GM19395 (cell line): Measurements from ENCODE around the gene KMT2A.
"Not testable (repeated sequence)": the region's sequence is repeated elsewhere in the genome, so short reads cannot be mapped to it uniquely, and the experiment has no call there.

Experiments used
- ATAC-seq: cut with Tn5 transposase; IDR thresholded peaks from one replicate; pipeline ENCODE4 v1.9.1; 2021; ENCODE audit warnings: mild to moderate bottlenecking, moderate library complexity; ENCODE audit not compliant: unreplicated experiment

KMT2A gene

DNA sequence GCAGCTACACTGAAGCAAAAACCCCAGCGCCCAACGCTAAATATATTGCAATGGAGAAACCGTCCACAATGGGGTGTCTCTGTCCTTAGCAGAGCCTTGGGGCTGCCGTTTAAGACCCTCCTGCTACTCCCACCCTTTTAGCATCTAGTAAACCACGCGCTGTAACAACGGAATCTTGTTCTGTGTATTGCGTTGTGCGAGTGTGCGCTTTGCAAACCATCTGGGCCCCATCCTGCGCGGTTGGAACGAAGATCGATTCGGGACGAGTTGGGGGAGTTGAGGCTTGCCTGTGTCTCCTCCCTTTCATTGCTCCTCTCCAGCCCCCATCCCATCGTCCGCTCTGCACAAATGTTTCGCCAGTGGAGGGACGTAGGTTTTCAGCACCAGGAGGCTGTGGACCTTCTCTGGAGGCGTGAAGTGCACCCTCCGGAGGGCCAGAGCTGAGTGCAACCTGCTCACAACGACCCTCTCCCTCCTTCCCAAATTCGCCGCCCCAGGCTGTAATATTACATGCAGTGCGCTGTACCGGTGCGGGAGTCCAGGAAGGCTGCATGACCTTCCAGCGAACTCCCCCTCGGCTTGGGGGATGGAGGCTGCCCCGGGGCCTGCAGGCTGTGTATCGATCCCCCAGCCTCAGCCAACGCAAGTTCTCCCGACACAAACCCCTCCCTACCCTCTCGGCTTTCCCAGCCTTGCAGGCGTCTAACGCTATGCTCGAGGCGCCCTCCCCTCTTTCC, 1.6 kb upstream of the KMT2A start:
- no peak for ATAC-seq

DNA sequence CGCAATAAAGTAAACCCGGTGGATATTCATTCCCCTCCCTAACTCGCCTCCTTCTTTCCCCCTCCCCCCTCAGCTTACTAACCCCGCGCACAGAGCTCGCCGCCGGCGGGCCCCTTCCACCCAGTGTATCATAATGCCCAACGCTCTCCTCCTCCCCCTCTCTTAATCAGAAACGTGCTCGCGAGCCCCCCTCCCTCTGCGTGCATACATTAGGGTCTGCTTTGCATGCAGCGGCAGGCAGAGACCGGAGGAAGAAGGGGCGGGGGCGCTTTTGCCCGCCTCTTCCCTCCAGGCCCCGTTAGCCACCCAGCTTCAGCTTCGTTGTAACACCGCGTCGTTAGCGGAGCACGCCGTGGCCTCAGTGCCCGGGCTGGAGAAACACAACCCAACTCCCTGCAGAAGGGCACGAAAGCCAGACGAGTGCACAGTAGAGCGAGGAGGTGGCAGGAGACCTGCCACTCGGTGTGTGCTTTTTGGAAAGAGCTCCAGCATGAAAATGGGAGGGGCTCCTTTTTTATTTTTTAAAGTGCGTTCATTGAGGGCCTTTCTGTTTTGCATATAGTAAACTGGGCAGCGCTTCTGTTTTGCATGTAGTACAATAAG, 901 bp upstream of the KMT2A start:
- ATAC-seq: peak; percentile 39

DNA sequence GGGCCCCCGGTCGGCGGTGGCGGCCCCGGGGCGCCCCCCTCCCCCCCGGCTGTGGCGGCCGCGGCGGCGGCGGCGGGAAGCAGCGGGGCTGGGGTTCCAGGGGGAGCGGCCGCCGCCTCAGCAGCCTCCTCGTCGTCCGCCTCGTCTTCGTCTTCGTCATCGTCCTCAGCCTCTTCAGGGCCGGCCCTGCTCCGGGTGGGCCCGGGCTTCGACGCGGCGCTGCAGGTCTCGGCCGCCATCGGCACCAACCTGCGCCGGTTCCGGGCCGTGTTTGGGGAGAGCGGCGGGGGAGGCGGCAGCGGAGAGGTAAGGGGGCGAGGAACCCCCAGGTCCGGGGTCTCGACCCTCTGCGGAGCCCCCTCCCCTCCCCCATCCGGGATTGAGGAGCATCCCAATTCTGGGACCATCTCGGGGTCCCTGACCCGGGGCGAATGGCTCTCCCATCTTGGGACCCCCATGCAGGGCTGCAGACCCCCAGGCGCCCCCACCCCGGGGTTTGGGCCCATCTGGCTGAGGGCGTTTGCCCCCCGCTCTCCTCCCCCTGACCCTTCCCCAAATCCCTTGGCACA, 431 bp downstream of the KMT2A start:
- peak; percentile 14 for ATAC-seq

DNA sequence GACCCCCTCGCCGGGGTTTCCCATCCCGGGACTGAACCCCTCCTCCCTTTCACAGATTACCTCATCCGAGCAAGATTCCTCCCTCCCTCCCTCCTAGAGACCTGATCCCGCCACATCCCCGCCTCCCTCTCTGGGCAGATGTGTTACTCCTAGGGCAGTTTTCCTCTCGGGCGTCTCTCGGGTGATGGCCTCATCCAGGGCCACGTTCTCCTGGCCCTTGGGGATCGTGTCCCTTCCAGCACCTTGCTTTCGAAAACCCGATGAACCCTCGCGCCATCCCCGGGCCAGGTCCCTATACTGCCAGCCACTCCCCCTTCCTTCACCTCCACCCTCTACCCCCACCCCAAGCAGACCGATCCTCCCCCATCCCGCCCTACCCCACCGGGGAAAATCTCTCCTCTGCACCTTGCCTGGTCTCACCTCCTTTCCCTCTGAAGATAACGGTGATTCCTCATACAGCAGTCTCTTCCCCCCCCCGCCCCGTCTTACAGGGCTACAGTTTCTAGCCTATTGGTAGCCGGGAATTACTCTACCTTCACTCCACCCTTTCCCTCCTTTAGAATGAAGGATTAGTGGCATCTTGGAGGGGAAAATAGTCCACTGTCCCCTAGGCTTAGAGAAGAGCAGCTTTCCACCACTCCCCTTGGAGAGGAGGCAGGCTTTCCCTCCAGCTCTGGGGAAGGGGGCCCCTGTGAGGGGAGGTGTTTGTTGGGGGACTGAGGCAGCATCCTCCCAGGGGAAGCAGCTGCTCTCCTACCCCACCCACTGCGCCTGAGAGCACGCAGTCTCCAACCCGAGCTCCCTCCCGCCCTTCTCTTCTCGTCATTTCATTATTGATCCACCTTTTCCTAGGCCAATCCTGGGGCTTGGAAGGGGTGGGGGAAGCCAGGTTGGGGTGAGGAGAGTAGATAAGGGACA, 1.2 kb downstream of the KMT2A start:
- no peak for ATAC-seq

DNA sequence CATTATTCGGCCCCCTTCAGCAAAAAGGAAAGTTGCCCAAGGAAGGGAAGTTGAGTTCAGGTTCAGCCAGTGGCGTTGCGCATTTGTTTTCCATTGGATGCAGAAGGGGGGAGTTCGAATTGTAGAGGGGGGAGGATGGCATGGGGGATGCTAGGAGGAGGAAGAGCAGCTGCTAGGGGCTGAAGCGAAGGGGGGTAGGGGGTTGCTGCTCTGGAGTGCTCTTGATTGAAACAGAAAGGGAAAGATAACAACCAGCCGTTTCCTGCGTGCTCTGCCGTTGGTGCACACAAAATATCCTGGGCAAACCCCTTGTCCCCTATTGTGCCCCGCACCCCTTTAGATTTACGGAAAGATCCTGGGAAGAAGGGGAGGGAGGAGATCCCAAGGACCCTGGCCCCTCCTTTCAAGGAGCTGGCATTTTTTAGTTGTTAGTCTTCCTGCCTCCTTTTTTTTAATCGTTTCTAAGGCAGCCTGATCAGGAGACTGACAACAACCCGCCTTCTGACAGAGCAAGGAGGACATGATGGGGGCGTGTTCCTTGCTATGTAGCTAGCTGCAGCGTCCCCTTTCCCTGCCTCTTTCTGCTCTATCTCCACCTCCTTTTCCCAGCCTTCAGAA, 2.1 kb downstream of the KMT2A start:
- peak; percentile 31 for ATAC-seq

DNA sequence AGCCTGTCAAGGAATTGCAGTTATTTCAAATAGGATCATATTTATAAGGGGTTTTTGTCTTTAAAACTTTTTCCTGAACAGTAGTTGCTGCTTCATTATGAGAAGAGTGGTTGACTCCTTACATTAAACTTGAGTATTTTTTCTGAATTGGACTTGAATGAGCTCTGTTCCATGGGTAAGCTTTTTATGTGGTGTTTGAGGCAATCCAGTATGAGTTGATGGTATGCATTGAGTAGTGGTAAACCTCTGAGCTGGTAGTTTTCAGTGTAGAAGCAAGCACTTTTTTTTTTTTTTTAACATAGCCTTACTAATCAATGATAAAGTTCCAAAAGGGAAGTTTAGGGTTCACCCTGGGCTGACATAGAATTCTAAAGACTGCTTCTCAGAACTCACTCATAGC, 3.4 kb downstream of the KMT2A start:
- no peak for ATAC-seq

DNA sequence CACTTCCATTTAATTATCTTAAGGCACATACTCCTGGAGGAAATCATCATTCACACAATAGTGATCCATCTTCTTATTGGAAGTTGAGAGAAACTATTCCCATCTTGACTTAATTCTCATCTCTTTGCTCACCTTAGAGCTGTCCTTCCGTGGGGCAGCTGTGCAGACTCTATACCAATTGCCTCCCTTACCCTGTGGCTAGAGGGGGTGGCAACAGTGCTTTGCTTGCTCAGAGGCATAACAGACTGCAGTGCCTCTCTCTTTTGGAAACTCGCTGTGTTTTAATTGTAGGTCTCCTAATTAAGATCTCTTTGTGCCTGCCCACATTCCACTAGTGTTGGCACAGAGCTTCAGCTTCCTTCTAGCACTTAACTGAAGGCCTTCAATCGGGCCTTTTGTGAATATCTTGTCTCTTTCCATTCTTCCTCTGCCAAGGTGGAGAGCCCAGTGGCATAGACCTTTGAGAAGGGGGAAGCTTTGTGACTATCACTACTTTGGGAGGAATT, 5.5 kb downstream of the KMT2A start:
- ATAC-seq: no peak

DNA sequence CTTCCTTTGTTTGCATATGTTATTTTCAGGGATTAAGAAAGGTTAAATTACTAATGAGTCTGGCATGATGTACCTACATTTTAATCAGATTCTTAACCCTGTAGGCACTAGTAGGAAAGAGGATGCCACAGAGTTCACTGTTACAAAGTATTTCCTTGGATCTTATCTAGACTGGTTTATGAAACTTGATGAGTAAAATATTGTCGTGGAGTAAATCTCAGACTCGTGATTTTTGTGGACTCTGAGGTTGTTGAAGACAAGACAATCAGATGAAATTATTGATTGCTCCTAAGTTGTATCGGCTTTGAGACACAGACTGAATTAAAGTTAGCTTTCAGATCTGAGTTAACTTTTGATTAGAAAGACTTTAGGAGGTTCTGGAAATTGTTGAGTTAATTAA, 6.0 kb downstream of the KMT2A start:
- no peak for ATAC-seq

DNA sequence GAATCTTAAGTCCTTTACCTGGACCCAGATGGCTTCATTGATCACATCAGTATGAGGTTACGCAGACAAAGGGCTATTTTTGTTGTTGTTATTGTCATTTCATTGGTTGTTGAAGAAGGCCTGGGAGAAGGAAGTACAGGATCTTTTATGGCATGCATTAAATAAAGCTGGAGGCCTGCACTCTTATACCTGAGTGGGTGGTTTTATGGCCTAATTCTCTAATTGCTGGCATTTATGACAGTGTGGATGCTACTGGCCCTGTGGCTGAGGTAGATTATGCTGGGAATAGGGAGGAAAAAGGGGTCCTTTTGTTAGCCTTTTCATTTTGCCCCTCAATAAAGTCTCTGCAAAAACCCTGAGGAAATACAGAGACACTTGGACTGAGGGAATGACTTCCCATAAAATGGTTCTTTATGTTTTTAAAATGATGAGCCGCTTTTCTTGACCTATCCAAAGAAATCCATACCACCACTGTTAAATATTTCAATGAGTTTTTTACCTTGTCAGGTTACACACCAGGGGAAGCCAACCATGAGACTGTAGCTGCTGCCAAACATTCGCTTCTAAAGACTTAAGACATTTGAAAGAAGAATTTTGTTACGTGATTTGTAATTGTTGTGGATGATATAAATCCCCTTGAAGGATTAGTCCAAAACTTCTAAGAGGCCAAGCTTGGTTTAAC, 6.8 kb downstream of the KMT2A start:
- ATAC-seq: peak; percentile 7

DNA sequence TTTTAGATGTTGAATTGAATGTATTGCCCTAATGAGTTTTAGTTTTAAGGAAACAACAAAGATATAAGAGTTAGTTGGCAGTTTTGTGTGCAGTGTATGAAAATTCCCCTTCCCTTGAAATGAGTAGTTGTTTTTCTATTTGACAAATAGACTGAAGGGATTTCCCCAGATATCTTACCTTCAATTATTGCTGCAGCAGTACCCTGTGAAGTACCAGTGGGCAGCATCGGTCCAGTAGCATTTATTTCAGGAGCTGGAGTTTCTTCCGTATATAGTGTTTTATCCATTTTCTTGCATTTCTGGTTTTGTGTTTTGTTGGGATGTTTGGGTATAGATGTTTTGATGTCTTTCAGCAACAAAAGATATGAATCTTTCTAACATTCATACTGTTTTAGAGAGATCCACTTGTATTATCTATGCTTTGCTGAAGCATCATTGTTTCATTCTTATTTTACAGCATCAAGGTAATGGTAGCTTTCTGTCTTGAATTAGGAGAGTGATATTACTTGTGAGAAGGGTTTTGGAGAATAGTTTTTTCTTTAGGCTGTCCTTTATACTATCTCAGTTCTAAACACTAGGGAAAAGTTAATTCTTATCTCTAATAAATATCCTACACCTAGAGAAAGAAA, 7.4 kb downstream of the KMT2A start:
- ATAC-seq: peak; percentile 51

DNA sequence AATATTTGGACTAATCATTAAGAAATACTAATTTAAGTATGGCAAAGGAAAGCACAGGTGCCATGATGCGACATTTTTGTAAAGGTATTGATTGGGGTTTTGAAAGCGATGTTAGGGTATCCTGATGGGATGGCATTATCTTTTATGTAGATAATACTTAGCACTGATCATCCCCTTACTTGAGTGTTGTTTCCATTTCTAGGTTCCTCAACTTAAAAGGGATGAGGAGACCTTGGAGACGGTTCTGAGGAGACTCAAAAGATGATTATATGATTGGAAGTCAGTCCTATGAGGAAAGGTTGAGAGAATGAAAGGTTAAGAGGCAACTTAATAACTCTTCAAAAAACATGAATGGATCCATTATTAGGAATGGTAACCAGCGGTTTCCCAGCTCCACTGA, 11.1 kb downstream of the KMT2A start:
- no peak for ATAC-seq

DNA sequence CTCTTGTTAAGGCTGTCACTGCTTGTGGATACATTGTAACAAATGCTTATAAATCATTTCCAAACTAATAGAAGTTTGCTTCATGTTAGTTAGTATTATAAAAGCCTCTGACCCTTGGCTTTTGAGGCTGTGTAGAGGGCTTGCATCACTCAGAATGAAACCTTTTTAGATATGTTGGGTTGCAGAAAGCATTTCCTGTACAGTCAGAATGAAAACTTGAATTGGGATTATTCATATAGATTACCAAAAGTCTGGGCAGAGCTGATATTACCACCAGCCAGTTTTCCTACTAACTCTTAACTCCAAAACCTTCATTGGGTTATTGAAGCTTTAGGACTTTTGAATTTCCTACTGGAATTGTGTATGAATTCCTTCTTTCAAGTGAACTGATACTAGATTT, 12.0 kb downstream of the KMT2A start:
- ATAC-seq: peak; percentile 84

DNA sequence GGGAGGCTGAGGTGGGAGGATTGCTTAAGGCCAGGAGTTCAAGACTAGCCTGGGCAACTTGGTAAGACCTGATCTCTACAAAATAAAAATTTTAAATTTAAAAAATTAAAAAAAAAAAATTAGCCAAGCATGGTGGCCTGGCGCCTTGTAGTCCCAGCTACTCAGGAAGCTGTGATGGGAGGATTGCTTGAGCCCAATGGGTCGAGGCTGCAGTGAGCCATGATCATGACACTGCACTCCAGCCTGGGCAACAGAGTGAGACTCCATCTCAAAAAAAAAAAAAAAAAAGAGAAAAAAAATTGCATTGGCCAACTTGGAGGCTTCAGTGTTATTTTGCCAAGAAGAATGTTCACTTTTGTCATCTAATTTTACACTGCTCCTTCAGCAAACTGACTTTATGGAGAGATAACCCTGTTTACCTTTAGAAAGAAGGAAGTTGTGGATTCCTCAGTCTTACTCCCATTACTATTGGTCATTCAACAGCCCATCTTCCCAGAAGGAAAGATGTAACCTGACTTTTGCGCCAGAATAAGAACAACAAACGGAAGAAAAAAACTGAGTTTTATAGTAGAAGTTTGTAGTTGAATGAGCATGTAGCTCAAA, 13.1 kb downstream of the KMT2A start:
- no peak for ATAC-seq

DNA sequence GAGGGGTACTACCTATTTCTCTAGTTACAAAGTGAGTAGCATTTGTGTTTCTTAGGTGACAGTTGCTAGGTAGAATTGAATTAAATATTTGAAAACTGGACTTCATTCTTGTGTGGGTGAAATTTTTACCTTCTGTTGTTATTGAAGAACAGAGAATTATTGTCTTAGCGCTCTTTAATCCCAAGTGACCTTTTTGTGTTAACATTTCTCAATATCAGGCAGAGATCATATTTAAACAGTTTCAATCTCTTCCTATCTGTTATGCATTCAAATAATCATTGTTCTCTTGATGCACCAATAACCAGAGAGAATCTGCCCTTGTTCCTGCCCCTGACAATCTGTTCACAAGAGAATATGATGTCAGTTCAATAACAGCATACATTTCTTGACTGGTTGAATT, 14.2 kb downstream of the KMT2A start:
- ATAC-seq: no peak

DNA sequence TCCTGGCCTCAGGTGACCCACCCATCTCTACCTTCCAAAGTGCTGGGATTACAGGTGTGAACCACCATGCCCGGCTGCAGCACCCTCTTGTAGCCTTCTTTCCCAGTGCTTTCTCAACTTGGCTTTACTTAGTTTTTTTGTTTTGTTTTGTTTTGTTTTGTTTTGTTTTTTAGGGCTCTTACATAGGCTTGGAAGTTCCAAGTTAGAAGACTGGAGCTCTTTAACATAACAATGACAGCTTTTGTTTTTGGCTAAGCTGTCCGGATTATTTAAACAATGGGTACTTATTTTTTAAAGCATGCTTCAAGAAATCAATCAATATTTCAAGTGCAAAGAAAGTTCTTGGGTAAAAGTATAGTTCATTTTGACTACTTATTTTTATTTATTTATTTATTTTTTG, 25.9 kb downstream of the KMT2A start:
- ATAC-seq: no peak

DNA sequence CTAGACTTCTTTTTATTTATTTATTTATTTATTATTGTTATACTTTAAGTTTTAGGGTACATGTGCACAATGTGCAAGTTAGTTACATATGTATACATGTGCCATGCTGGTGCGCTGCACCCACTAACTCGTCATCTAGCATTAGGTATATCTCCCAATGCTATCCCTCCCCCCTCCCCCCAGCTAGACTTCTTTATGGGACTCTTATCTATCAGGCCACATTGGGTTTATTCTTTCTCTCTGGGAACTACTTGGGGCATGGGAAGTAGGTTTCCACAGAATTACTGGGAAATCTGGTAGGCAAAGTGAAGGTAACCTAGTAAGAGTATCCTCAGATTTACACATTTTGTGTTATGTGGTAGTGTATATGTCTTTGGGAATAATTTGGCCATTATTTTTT, 32.7 kb downstream of the KMT2A start:
- ATAC-seq: not testable (repeated sequence)

DNA sequence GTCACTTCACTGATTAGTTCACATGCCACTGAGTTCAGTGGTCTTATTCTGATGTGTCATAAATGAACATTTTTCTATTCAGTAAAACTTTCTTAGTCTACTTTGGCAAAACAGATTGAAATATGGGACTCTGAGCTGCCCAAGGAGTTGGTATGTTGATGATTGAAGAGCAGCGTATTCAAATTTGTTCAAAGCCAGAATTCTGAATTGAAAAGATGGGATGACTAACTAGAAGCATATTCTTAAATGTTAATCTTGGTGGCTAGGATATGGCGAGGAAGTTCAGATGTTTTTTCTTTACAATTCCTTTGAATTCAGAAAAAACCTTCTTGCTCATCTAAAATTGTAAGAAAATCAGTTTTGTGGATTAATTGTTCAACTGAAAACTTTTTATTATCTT, 34.7 kb downstream of the KMT2A start:
- ATAC-seq: no peak

DNA sequence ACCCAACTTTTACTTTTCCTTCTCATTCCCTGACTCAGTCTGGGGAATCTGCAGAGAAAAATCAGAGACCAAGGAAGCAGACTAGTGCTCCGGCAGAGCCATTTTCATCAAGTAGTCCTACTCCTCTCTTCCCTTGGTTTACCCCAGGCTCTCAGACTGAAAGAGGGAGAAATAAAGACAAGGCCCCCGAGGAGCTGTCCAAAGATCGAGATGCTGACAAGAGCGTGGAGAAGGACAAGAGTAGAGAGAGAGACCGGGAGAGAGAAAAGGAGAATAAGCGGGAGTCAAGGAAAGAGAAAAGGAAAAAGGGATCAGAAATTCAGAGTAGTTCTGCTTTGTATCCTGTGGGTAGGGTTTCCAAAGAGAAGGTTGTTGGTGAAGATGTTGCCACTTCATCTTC, 37.2 kb downstream of the KMT2A start:
- no peak for ATAC-seq

DNA sequence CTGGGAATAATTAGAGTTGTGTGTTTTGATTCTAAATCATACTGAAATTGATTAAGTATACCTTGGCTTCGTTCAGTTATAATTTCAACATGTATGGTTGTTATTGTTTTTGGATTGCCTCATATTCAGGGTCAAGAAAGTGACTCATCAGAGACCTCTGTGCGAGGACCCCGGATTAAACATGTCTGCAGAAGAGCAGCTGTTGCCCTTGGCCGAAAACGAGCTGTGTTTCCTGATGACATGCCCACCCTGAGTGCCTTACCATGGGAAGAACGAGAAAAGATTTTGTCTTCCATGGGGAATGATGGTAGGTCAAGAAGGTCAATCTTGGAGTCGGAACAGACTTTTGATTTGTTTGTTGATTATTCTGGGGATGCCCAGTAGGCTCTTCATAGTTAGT, 40.4 kb downstream of the KMT2A start:
- ATAC-seq: no peak
